AG04450 (cell line): ENCODE measurements around the gene TPRX1. TPM values are rescaled to one million over a fixed set of nuclear protein-coding genes. Genes with fewer than 3 reads are reported as not detected.

Source experiments
- CTCF ChIA-PET: fragments of 300-600, 350-600 bp; formaldehyde crosslinking; extraction: SDS; loops from one replicate; lab custom pipeline; 2022; ENCODE audit warnings: antibody characterized with exemption, inconsistent platforms; lab: Charles Lee
- POLR2A ChIA-PET: fragments of 350-600 bp; formaldehyde crosslinking; extraction: SDS; loops from one replicate; lab custom pipeline; 2021; ENCODE audit warnings: antibody characterized with exemption, inconsistent platforms; lab: Yijun Ruan, JAX
- DNase-seq: peaks from one replicate; pipeline ENCODE4 v3.0.0-alpha.2; 2011; ENCODE audit warnings: low read depth, low spot score
- H3K27ac ChIP-seq: one replicate; pipeline ENCODE4 v1.5.1; 2012; ENCODE audit warnings: low read depth, low read length, control low read depth
- H3K27me3 ChIP-seq: one replicate; pipeline ENCODE4 v1.6.0; 2012; ENCODE audit warnings: low read length; ENCODE audit not compliant: control insufficient read depth, insufficient read depth
- H3K4me3 ChIP-seq: 2 replicates; pipeline ENCODE4 v1.5.1; 2011; ENCODE audit warnings: mild to moderate bottlenecking, low read depth, low read length, control low read depth
- H3K9me3 ChIP-seq: 2 replicates; pipeline ENCODE4 v1.5.1; 2012; ENCODE audit warnings: low read length; ENCODE audit not compliant: control insufficient read depth, insufficient read depth
- CTCF ChIP-seq: IDR thresholded peaks from 2 replicates; pipeline ENCODE4 v1.5.1; 2011; ENCODE audit warnings: low read depth, low read length, control low read depth, inconsistent platforms
- polyA plus RNA-seq: library from polyadenylated mRNA; depleted of rRNA; stranded (reverse); fragments of >200 nt; gene quantifications from 2 replicates; pipeline ENCODE4 v1.2.3, GENCODE V29; 2011

TPRX1 gene
- polyA plus RNA-seq, 1 experiment: not detected

- Histone ChIP-seq H3K4me3 (no peak overlapping the region), H3K27ac (no peak overlapping the region), H3K9me3 (peaks cover 6% of the 10 kb centered on the region; the same call in 1 of the 2 replicates), H3K27me3 (peaks cover 13% of the 10 kb centered on the region)
- ChIA-PET POLR2A (no interaction called here), CTCF (interaction anchor here (1.9 kb wide), 1 partner anchor 24 kb away, joined by 5 read pairs; no protein-coding TSS in a partner anchor)
- no peak for TF ChIP-seq CTCF
- DNase-seq: no peak
These were observed 35.6 kb upstream of the TPRX1 start for GRCh38 chr19:47839913-47840312.

- DNase-seq: no peak
- H3K27ac ChIP-seq: no peak overlapping the region
- CTCF ChIA-PET: interaction anchor here (1.9 kb wide), 1 partner anchor 24 kb away, joined by 5 read pairs; no protein-coding TSS in a partner anchor
- H3K27me3 ChIP-seq: peaks cover 13% of the 10 kb centered on the region
- peaks cover 6% of the 10 kb centered on the region; the same call in 1 of the 2 replicates for H3K9me3 ChIP-seq
- TF ChIP-seq CTCF: no peak
- H3K4me3 ChIP-seq: no peak overlapping the region
- POLR2A ChIA-PET: no interaction called here
These were observed 35.1 kb upstream of the TPRX1 start for GRCh38 chr19:47839411-47839810.

GRCh38 chr19:47836038-47836437, 31.7 kb upstream of the TPRX1 start:
- Histone ChIP-seq H3K27ac (no peak overlapping the region), H3K9me3 (peaks cover 6% of the 10 kb centered on the region; the same call in 1 of the 2 replicates), H3K4me3 (no peak overlapping the region), H3K27me3 (peaks cover 6% of the 10 kb centered on the region)
- CTCF ChIA-PET: no interaction called here
- DNase-seq: no peak
- POLR2A ChIA-PET: no interaction called here
- TF ChIP-seq CTCF: no peak

- TF ChIP-seq CTCF: no peak
- no peak overlapping the region for H3K4me3 ChIP-seq
- DNase-seq: no peak
- no peak overlapping the region for H3K27ac ChIP-seq
- H3K27me3 ChIP-seq: no peaks in the 10 kb centered on the region
- POLR2A ChIA-PET: no interaction called here
- no peaks in the 10 kb centered on the region; the same call in 1 of the 2 replicates for H3K9me3 ChIP-seq
- CTCF ChIA-PET: interaction anchor here (0.7 to 1.1 kb wide), 2 partner anchors 30 to 205 kb away, joined by 3 to 8 read pairs; no protein-coding TSS in a partner anchor
These were observed 28.4 kb upstream of the TPRX1 start for GRCh38 chr19:47832723-47833122.

GRCh38 chr19:47826800-47827199, 22.4 kb upstream of the TPRX1 start:
- ChIA-PET POLR2A (no interaction called here), CTCF (interaction anchor here (1.0 kb wide), 1 partner anchor 12 kb away, joined by 3 read pairs; no protein-coding TSS in a partner anchor)
- Histone ChIP-seq H3K9me3 (no peaks in the 10 kb centered on the region), H3K27me3 (peaks cover 18% of the 10 kb centered on the region), H3K27ac (no peak overlapping the region), H3K4me3 (no peak overlapping the region)
- TF ChIP-seq CTCF: no peak
- no peak for DNase-seq
